Activated T-helper 17 cell treated with anti-CD3 and anti-CD28 coated beads, Interleukin-2, amount 50 U/mL, for 72 hours (primary cell): ENCODE results near the gene PGAP3. TPM values are rescaled to one million over a fixed set of nuclear protein-coding genes. Genes with fewer than 3 reads are reported as not detected.
A peak's percentile ranks its signal among the peaks of the same experiment; 100 is the strongest.

Experiments used
- ATAC-seq: fragments of 150-1000 bp; cut with Tn5 transposase; replicated peaks from 2 replicates; pipeline ENCODE4 v1.10.0; 2021; ENCODE audit warnings: mild to moderate bottlenecking, moderate library complexity
- H3K27ac Mint-ChIP-seq: one replicate; pipeline ENCODE4 v1.8.0; 2022; ENCODE audit warnings: mixed read lengths
- H3K27me3 Mint-ChIP-seq: one replicate; pipeline ENCODE4 v1.8.0; 2022; ENCODE audit warnings: mixed read lengths
- H3K36me3 Mint-ChIP-seq: one replicate; pipeline ENCODE4 v1.8.0; 2022; ENCODE audit warnings: low read depth, mild to moderate bottlenecking, mixed read lengths
- H3K4me1 Mint-ChIP-seq: one replicate; pipeline ENCODE4 v1.8.0; 2022; ENCODE audit warnings: mixed read lengths
- H3K4me3 Mint-ChIP-seq: one replicate; pipeline ENCODE4 v1.8.0; 2022; ENCODE audit warnings: mild to moderate bottlenecking, mixed read lengths
- H3K9me3 Mint-ChIP-seq: one replicate; pipeline ENCODE4 v1.8.0; 2022; ENCODE audit warnings: mixed read lengths
- total RNA-seq, 2 donors: library from RNA; stranded (reverse); gene quantifications; one replicate each; pipeline ENCODE4 v1.2.3, GENCODE V29; 2022

PGAP3 gene
- total RNA-seq, 2 donors from 2014 or later = 5.9 to 14.8 TPM

GRCh38 chr17:39627047-39627711, 60.7 kb downstream of the PGAP3 start:
- ATAC-seq = no peak
- peaks cover 10% of the 10 kb centered on the region for H3K4me1 Mint-ChIP-seq
- no peaks in the 10 kb centered on the region for H3K36me3 Mint-ChIP-seq
- peak overlapping the region; percentile 18 for H3K4me3 Mint-ChIP-seq
- peaks cover 27% of the 10 kb centered on the region for H3K27me3 Mint-ChIP-seq
- no peaks in the 10 kb centered on the region for H3K9me3 Mint-ChIP-seq
- no peak overlapping the region for H3K27ac Mint-ChIP-seq

GRCh38 chr17:39626171-39627046, 61.4 kb downstream of the PGAP3 start, which contains the start of gene PPP1R1B:
TSS of gene PPP1R1B (plus strand) at chr17:39626952. CDS start at chr17:39627393, 441 bp downstream.
- H3K27ac Mint-ChIP-seq = peak within 1 kb of the TSS; percentile 17
- peaks cover 23% of the 10 kb centered on the region for H3K27me3 Mint-ChIP-seq
- H3K4me3 Mint-ChIP-seq = peak within 1 kb of the TSS; percentile 18
- no peaks in the 10 kb centered on the region for H3K9me3 Mint-ChIP-seq
- peaks cover 15% of the 10 kb centered on the region for H3K4me1 Mint-ChIP-seq
- ATAC-seq = no peak
- no peaks in the 10 kb centered on the region for H3K36me3 Mint-ChIP-seq

GRCh38 chr17:39625198-39625785, 62.6 kb downstream of the PGAP3 start:
- no peak overlapping the region for H3K27ac Mint-ChIP-seq
- no peak for ATAC-seq
- H3K4me1 Mint-ChIP-seq = peaks cover 15% of the 10 kb centered on the region
- H3K4me3 Mint-ChIP-seq = peak overlapping the region; percentile 18
- peaks cover 19% of the 10 kb centered on the region for H3K27me3 Mint-ChIP-seq
- no peaks in the 10 kb centered on the region for H3K36me3 Mint-ChIP-seq
- no peaks in the 10 kb centered on the region for H3K9me3 Mint-ChIP-seq

GRCh38 chr17:39624313-39624712, 63.5 kb downstream of the PGAP3 start:
- Mint-ChIP-seq H3K27me3 (peaks cover 19% of the 10 kb centered on the region), H3K36me3 (no peaks in the 10 kb centered on the region), H3K9me3 (no peaks in the 10 kb centered on the region), H3K4me3 (no peak overlapping the region), H3K4me1 (peaks cover 15% of the 10 kb centered on the region), H3K27ac (no peak overlapping the region)
- ATAC-seq = no peak

- no peak overlapping the region for H3K27ac Mint-ChIP-seq
- peaks cover 15% of the 10 kb centered on the region for H3K4me1 Mint-ChIP-seq
- peaks cover 16% of the 10 kb centered on the region for H3K27me3 Mint-ChIP-seq
- H3K4me3 Mint-ChIP-seq = peak overlapping the region; percentile 82
- peak; percentile 38 for ATAC-seq
- no peaks in the 10 kb centered on the region for H3K9me3 Mint-ChIP-seq
- H3K36me3 Mint-ChIP-seq = no peaks in the 10 kb centered on the region
Measured at GRCh38 chr17:39623356-39623950, 64.4 kb downstream of the PGAP3 start.

- Mint-ChIP-seq H3K9me3 (no peaks in the 10 kb centered on the region), H3K27ac (peak overlapping the region; percentile 92), H3K36me3 (no peaks in the 10 kb centered on the region), H3K4me1 (peaks cover 15% of the 10 kb centered on the region), H3K4me3 (peak overlapping the region; percentile 82), H3K27me3 (peaks cover 12% of the 10 kb centered on the region)
- ATAC-seq = peak; percentile 97
Measured at GRCh38 chr17:39622380-39623006, 65.4 kb downstream of the PGAP3 start.

- Mint-ChIP-seq H3K27me3 (peaks cover 10% of the 10 kb centered on the region), H3K4me3 (peak overlapping the region; percentile 82), H3K9me3 (no peaks in the 10 kb centered on the region), H3K27ac (peak overlapping the region; percentile 92), H3K4me1 (peaks cover 15% of the 10 kb centered on the region), H3K36me3 (no peaks in the 10 kb centered on the region)
- ATAC-seq = peak; percentile 63
Measured at GRCh38 chr17:39621523-39622379, 66.1 kb downstream of the PGAP3 start.

Other genes starting within 250 kb of the PGAP3 start
- 10 to 100 TPM; 50.4 to 69.0 TPM for gene MED1, start 236.8 kb downstream of the PGAP3 start, total RNA-seq
- gene CDK12, start 226.6 kb downstream of the PGAP3 start, total RNA-seq = 10 to 100 TPM; 63.7 to 81.9 TPM
- not detected for gene NEUROD2, start 80.1 kb downstream of the PGAP3 start, total RNA-seq
- not detected for gene PPP1R1B, start 61.1 kb downstream of the PGAP3 start, total RNA-seq
- 10 to 100 TPM; 59.8 to 76.0 TPM for gene STARD3, start 50.9 kb downstream of the PGAP3 start, total RNA-seq
- gene TCAP, start 22.7 kb downstream of the PGAP3 start, total RNA-seq = 1 to 10 TPM; 2.0 to 2.5 TPM
- gene PNMT, start 19.6 kb downstream of the PGAP3 start, total RNA-seq = not detected
- gene ERBB2, start 12.0 kb upstream of the PGAP3 start, total RNA-seq = 1 to 10 TPM; 3.4 to 5.9 TPM
- 10 to 100 TPM; 24.6 to 45.2 TPM for gene MIEN1, start 42.5 kb upstream of the PGAP3 start, total RNA-seq
- gene GRB7, start 49.9 kb upstream of the PGAP3 start, total RNA-seq = under 1 TPM in 1 of 2 donors, not detected in 1; 0.40 TPM
- 100 to 1,000 TPM in 1 of 2 donors, 10 to 100 TPM in 1; 55.0 to 119 TPM for gene IKZF3, start 176.3 kb upstream of the PGAP3 start, total RNA-seq
- under 1 TPM; 0.53 to 0.67 TPM for gene ZPBP2, start 180.1 kb upstream of the PGAP3 start, total RNA-seq
- gene GSDMB, start 230.6 kb upstream of the PGAP3 start, total RNA-seq = 10 to 100 TPM; 28.9 to 37.6 TPM
- 10 to 100 TPM; 66.8 to 70.3 TPM for gene ORMDL3, start 239.5 kb upstream of the PGAP3 start, total RNA-seq
- gene LRRC3C, start 239.7 kb upstream of the PGAP3 start, total RNA-seq = not detected